ENCODE measurements around the gene FTH1.

The FTH1 gene

DNA sequence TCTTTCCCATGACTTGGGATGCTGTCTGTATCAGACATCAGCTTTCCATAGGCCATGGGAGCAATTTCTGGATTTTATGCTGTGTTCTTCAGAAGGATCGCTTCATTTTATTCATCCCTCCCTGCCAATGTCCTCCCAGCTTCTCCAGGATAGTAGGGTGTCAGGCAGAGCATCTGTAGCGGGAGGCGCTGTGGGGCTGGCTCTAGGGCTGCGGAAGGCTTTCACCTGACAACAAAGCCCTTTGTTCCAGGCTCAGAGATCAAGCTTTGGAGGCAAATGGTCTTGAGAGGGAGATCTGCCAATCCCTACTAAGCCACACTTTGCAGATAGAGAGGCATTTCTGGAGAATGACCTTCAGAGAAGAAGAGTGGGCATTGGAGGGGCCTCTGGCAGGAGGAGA lies 29.5 kb upstream of the FTH1 start:
- no peak overlapping the region for H3K27ac ChIP-seq
- TF ChIP-seq, protein P1, sequence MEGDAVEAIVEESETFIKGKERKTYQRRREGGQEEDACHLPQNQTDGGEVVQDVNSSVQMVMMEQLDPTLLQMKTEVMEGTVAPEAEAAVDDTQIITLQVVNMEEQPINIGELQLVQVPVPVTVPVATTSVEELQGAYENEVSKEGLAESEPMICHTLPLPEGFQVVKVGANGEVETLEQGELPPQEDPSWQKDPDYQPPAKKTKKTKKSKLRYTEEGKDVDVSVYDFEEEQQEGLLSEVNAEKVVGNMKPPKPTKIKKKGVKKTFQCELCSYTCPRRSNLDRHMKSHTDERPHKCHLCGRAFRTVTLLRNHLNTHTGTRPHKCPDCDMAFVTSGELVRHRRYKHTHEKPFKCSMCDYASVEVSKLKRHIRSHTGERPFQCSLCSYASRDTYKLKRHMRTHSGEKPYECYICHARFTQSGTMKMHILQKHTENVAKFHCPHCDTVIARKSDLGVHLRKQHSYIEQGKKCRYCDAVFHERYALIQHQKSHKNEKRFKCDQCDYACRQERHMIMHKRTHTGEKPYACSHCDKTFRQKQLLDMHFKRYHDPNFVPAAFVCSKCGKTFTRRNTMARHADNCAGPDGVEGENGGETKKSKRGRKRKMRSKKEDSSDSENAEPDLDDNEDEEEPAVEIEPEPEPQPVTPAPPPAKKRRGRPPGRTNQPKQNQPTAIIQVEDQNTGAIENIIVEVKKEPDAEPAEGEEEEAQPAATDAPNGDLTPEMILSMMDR (IDR thresholded peaks at IDR 0.05) = no peak
- TF ChIP-seq ZFX (IDR thresholded peaks at IDR 0.05; ENCODE audit: borderline replicate concordance) = no peak

DNA sequence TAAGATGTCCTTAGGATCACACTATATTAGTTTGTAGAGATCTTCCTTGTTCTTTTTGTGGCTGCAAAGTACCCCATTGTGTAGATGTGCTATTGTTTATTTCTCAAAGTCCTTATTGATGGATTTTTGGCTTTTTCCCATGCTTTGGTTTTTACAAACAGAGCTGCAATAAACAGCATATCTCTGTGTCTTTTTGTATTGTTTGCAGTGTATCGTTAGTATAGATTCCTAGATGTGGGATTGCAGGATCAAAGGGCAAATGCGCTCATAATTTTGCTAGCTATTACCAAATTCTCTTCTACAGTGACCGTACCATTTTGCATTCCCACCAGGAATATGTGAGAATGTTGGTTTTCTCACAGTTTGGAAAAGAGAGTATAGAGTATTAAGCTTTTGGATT lies 27.5 kb upstream of the FTH1 start:
- TF ChIP-seq, protein P1 (IDR thresholded peaks at IDR 0.05) = no peak
- no peak for TF ChIP-seq ZFX (IDR thresholded peaks at IDR 0.05; ENCODE audit: borderline replicate concordance)
- H3K27ac ChIP-seq = no peak overlapping the region

DNA sequence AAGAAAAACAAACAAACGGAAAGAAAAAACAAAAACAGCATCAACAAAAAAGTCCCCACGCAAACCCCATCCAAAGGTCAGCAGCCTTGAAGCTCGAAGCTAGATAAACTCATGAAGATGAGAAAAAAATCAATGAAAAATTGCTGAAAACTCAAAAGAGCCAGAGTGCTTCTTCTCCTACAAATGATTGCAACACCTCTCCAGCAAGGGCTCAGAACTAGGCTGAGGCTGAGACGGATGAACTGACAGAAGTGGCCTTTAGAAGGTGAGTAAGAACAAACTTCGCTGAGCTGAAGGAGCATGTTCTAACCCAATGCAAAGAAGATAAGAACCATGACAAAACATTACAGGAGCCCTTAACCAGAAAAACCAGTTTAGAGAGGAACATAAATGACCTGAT lies 18.4 kb upstream of the FTH1 start:
- TF ChIP-seq, protein P1 (IDR thresholded peaks at IDR 0.05) = no peak
- no peak for TF ChIP-seq ZFX (IDR thresholded peaks at IDR 0.05; ENCODE audit: borderline replicate concordance)
- H3K27ac ChIP-seq = no peak overlapping the region

DNA sequence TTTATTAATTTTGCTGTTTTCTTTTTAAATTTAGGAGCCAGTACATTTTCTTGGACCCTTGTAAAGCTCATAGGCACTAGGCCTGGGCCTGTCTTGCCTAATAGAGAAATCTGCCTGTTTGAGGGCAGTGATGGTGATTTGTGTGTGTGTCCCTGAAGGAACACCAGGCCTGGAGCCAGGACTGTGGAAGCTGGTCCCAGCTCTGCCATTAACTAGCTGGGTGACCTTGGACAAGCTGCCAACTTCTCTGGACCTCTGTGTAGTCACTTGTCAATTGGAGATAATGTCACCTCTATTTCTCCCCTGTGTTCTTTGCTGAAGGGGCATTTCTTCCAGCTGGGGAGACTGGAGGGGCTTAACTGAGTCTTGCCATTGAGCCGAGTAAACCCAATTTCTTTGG lies 16.0 kb upstream of the FTH1 start:
- no peak for TF ChIP-seq ZFX (IDR thresholded peaks at IDR 0.05; ENCODE audit: borderline replicate concordance)
- TF ChIP-seq, protein P1 (IDR thresholded peaks at IDR 0.05) = no peak
- no peak overlapping the region for H3K27ac ChIP-seq

DNA sequence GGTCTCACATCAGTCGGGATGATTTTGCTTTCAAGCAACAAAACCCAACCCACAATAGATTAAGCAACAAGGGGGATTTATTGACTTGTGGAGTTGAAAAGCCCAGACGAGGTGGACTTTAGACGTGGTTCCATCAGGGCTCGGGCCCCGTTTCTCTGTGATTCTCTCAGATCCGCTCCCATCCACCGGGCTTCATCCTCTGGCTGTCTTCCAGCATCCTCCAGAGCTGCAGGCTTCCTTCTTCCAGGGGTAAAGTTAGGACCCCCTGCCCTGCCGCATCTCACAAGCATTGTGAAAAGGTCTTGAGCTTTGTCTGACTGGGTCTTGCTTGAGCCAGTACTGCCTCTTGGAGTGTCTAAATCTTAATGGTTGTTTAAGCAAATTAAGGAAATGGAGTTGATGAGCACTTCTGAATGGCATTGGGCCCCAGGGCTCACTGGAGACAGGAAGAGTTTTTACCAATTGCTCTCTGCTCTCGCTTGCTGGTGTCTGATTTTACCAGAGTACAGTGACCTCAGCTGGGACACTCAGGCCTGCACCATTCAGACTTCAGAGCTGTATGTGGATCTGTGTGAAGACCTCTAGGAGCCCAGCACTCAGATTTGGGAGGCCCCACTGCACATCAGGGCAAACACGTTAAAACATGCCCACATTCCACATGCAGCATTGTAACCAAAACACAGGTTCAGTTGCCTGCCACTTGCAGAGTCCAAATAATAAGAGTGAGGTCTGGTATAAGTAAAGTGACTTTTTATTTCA lies 13.5 kb upstream of the FTH1 start:
- no peak for TF ChIP-seq ZFX (IDR thresholded peaks at IDR 0.05; ENCODE audit: borderline replicate concordance)
- TF ChIP-seq, protein P1 (IDR thresholded peaks at IDR 0.05) = no peak
- H3K27ac ChIP-seq = no peak overlapping the region

DNA sequence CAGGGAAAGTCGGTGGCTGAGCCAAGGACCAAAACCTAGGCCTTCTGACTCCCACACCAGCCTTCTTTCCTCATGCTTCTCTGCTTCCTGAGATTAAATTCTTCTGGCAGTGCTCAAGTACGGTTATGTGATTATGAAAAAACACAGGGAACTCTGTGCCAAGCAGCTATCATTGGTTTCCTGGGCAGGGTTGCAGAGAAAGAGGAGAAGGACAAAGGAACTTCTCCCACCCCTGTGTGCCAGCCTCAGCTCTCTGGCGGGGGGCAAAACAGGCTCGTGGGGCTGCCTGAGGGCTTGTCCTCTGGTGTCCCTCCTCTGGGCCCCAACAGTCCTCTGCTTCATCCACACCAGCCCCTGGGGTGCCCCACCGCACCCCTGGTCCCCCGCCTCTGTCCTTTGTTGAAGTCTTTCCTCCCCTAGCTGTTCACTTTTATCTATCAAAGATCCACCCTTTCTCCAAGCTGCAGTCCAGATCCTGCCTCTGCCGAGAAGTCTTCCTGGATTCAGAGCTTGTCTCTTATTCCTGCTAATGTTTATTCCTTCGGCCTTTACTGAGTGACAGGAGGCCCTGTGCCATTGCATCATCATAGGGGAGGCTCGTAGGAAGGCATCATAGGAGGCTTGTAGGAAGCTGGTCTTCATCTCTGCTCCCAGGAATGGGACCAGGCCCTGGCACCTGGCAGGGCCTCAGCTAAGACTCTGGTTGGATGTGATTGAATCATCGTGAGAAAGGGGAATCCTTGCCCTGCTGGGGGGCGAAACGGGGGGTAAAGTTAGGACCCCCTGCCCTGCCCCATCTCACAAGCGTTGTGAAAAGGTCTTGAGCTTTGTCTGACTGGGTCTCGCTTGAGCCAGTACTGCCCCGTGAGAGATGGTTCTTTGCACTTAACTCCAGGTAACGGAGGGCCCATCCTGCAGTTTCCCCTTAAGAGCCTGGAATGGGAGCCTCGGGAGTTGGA lies 11.5 kb upstream of the FTH1 start:
- no peak for TF ChIP-seq ZFX (IDR thresholded peaks at IDR 0.05; ENCODE audit: borderline replicate concordance)
- TF ChIP-seq, protein P1 (IDR thresholded peaks at IDR 0.05) = no peak
- H3K27ac ChIP-seq = no peak overlapping the region
